T-cell (primary cell): Measurements from ENCODE around the gene SKI. TPM values are rescaled to one million over a fixed set of nuclear protein-coding genes. Genes with fewer than 3 reads are reported as not detected.
A peak's percentile ranks its signal among the peaks of the same experiment; 100 is the strongest.

Source experiments
- ATAC-seq, 4 experiments: fragments of 200-7000 bp in 3 of 4; fragments of 150-1000 bp in 1 of 4; cut with Tn5 transposase; replicated peaks in 1 of 4; 1 replicate in 3 of 4; 2 replicates in 1 of 4; pipeline ENCODE4 v1.10.0; 2021; ENCODE audit warnings: moderate library complexity in 3 of 4, mild to moderate bottlenecking in 2 of 4, moderate number of reproducible peaks in 1 of 4
- CTCF ChIA-PET, 2 donors: fragments of 300-600 bp; sonication (Branson Sonifier 250); formaldehyde crosslinking; loops; one replicate each; lab custom pipeline; 2022; ENCODE audit warnings: antibody characterized with exemption in 2 of 2; lab: Charles Lee
- POLR2A ChIA-PET, 2 donors: fragments of 300-600 bp; sonication (Branson Sonifier 250); formaldehyde crosslinking; loops; one replicate each; lab custom pipeline; 2022; ENCODE audit warnings: antibody characterized with exemption in 2 of 2; lab: Charles Lee
- DNase-seq, 35 experiments: peaks; one replicate each; pipeline versions ENCODE4 v3.0.0 to v3.0.0-alpha.2; 2013 to 2023
- H3K27ac ChIP-seq: one replicate; pipeline ENCODE4 v1.5.1; 2013; ENCODE audit warnings: low read length
- H3K27me3 ChIP-seq, 2 experiments: replicated peaks in 1 of 2; 1 replicate in 1 of 2; 2 replicates in 1 of 2; pipeline versions ENCODE4 v1.6.1 to v1.7.0; 2013; ENCODE audit warnings: low read length in 1 of 2, mixed read lengths in 1 of 2; ENCODE audit not compliant: control insufficient read depth in 2 of 2, insufficient read depth in 2 of 2; ENCODE audit errors: extremely low read depth in 1 of 2
- H3K36me3 ChIP-seq, 2 donors: 1 replicate in 1 of 2; 2 replicates in 1 of 2; pipeline versions ENCODE4 v1.6.1 to v1.7.0; 2013; ENCODE audit warnings: low read length in 1 of 2; ENCODE audit not compliant: control insufficient read depth in 2 of 2, insufficient read depth in 1 of 2; ENCODE audit errors: extremely low read depth in 1 of 2
- H3K4me1 ChIP-seq, 2 experiments: 1 replicate in 1 of 2; 2 replicates in 1 of 2; pipeline versions ENCODE4 v1.6.1 to v1.7.0; 2013; ENCODE audit warnings: low read length in 2 of 2, mixed read lengths in 1 of 2; ENCODE audit not compliant: insufficient read depth in 2 of 2, control insufficient read depth in 1 of 2; ENCODE audit errors: extremely low read depth in 1 of 2
- H3K4me3 ChIP-seq, 2 donors: 1 replicate in 1 of 2; 2 replicates in 1 of 2; pipeline versions ENCODE4 v1.5.1 to v1.7.0; 2013; ENCODE audit warnings: mild to moderate bottlenecking in 2 of 2, low read length in 1 of 2, moderate library complexity in 1 of 2; ENCODE audit not compliant: control insufficient read depth in 1 of 2; ENCODE audit errors: extremely low read depth in 1 of 2
- H3K9me3 ChIP-seq: 2 replicates; pipeline ENCODE4 v1.7.0; 2013
- H3K27ac Mint-ChIP-seq, 2 donors: one replicate each; pipeline ENCODE4 v1.8.0; 2020 to 2021; ENCODE audit warnings: mild to moderate bottlenecking in 2 of 2, mixed read lengths in 2 of 2
- H3K27me3 Mint-ChIP-seq, 2 donors: one replicate each; pipeline ENCODE4 v1.8.0; 2021 to 2022; ENCODE audit warnings: mixed read lengths in 2 of 2
- H3K36me3 Mint-ChIP-seq: one replicate; pipeline ENCODE4 v1.8.0; 2021; ENCODE audit warnings: mixed read lengths
- H3K4me1 Mint-ChIP-seq, 3 donors: one replicate each; pipeline ENCODE4 v1.8.0; 2020 to 2022; ENCODE audit warnings: mixed read lengths in 3 of 3, mild to moderate bottlenecking in 1 of 3
- H3K4me3 Mint-ChIP-seq, 3 donors: one replicate each; pipeline ENCODE4 v1.8.0; 2020 to 2022; ENCODE audit warnings: mild to moderate bottlenecking in 3 of 3, mixed read lengths in 3 of 3, moderate library complexity in 3 of 3
- H3K9me3 Mint-ChIP-seq, 3 donors: one replicate each; pipeline ENCODE4 v1.8.0; 2020 to 2022; ENCODE audit warnings: mixed read lengths in 3 of 3
- WGBS: methylation state at CpG from one replicate; pipeline ENCODE4 v1.1.5; 2013; ENCODE audit warnings: missing lambda C conversion rate; ENCODE audit not compliant: insufficient coverage; 5-methylcytosine and 5-hydroxymethylcytosine counted together
- total RNA-seq, 35 experiments: library from RNA in 6 of 35; stranded (reverse) in 6 of 35; fragments of 120-200 nt in 1 of 35; gene quantifications; one replicate each; pipeline versions ENCODE4 v1.2.1 to v1.2.4 and lab custom pipeline; 2013 to 2026

Gene SKI
- total RNA-seq, 5 donors from 2014 or later (not counting 1 experiment from before 2014, with no cell fraction given): 137 to 299 (median 157) TPM

DNA sequence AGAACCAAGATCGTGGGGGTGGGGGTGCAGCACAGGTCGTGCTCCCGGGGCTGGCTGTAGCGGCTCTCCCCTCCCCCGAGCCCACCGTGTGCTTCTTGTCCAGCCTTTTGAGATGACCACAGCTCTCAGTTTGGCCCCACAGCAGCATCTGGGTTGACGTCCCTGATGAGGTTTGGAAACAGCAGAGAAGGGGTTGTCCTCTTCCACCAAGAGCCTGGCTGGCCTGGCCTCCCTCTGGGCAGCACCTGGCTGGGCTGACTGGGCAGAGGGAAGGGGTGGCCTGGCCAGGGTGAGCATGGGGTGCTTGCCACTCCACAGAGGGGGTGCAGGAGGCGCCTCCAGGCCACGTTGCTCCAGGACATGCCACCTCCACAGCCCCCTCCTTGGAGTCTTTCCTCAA lies 61.5 kb downstream of the SKI start:
- CTCF ChIA-PET: no interaction called here
- Mint-ChIP-seq H3K4me3 (peak overlapping the region; percentile 73 to 91 (median 83)), H3K27me3 (no peaks in the 10 kb centered on the region), H3K9me3 (no peaks in the 10 kb centered on the region), H3K36me3 (peaks cover 3% of the 10 kb centered on the region), H3K27ac (peak overlapping the region; percentile 90 to 95), H3K4me1 (peaks cover 83 to 89% (median 88%) of the 10 kb centered on the region in 3 donors)
- no peaks in the 10 kb centered on the region for H3K27me3 ChIP-seq
- ATAC-seq (no peak), DNase-seq (no peak)
- 80% methylated on average over 6 of the region's 9 CpGs for WGBS
- peaks cover 49 to 79% of the 10 kb centered on the region in 2 experiments for H3K4me1 ChIP-seq
- peak overlapping the region in 1 of 2 donors; percentile 28 for H3K4me3 ChIP-seq
- POLR2A ChIA-PET: interaction anchor here in 1 of 2 donors (1.0 kb wide), 1 partner anchor 11 kb away, joined by 12 read pairs; no protein-coding TSS in a partner anchor
- no peaks in the 10 kb centered on the region for H3K9me3 ChIP-seq
- H3K36me3 ChIP-seq: peaks cover 1 to 3% of the 10 kb centered on the region in 2 donors
- peak overlapping the region; percentile 80 for H3K27ac ChIP-seq

DNA sequence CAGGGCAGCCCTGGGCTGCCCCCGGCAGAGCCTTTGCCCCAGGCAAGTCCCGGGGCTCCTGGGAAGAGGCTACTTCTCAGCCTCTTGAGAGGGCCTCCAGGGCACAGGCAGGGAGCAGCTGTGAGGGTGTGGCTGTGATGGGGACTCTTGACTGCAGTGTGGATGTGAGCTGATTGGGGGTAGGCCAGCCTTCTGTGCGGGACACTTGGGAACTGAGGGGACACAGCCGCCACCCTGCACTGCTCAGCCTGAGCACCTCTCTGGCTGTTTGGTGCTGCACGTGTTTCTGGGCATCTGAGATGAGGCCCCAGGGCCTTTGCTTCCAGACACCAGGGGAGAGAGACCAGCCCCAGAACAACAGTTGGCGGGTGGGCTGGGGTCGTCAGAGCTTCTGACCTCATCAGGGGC lies 62.1 kb downstream of the SKI start:
- Histone ChIP-seq H3K27ac (peak overlapping the region; percentile 80), H3K4me3 (peak overlapping the region; percentile 28 to 48), H3K36me3 (peaks cover 0 to 3% of the 10 kb centered on the region in 2 donors), H3K4me1 (peaks cover 53 to 82% of the 10 kb centered on the region in 2 experiments), H3K9me3 (no peaks in the 10 kb centered on the region), H3K27me3 (peaks cover 0 to 2% of the 10 kb centered on the region in 2 experiments)
- no peak for DNase-seq
- POLR2A ChIA-PET: interaction anchor here in 1 of 2 donors (1.2 kb wide), 1 partner anchor 11 kb away, joined by 11 read pairs; no protein-coding TSS in a partner anchor
- peak overlapping the region; percentile 90 to 95 for H3K27ac Mint-ChIP-seq
- no peaks in the 10 kb centered on the region for H3K9me3 Mint-ChIP-seq
- H3K4me1 Mint-ChIP-seq: peaks cover 83 to 90% (median 88%) of the 10 kb centered on the region in 3 donors
- CTCF ChIA-PET: interaction anchor here in 1 of 2 donors (1.0 kb wide), 1 partner anchor 25 kb away, joined by 3 read pairs; no protein-coding TSS in a partner anchor
- peak overlapping the region; percentile 73 to 91 (median 83) for H3K4me3 Mint-ChIP-seq
- H3K27me3 Mint-ChIP-seq: no peaks in the 10 kb centered on the region
- peak; percentile 43 to 54 (median 48) for ATAC-seq
- peaks cover 3% of the 10 kb centered on the region for H3K36me3 Mint-ChIP-seq
- 18% methylated on average over 7 of the region's 7 CpGs for WGBS

DNA sequence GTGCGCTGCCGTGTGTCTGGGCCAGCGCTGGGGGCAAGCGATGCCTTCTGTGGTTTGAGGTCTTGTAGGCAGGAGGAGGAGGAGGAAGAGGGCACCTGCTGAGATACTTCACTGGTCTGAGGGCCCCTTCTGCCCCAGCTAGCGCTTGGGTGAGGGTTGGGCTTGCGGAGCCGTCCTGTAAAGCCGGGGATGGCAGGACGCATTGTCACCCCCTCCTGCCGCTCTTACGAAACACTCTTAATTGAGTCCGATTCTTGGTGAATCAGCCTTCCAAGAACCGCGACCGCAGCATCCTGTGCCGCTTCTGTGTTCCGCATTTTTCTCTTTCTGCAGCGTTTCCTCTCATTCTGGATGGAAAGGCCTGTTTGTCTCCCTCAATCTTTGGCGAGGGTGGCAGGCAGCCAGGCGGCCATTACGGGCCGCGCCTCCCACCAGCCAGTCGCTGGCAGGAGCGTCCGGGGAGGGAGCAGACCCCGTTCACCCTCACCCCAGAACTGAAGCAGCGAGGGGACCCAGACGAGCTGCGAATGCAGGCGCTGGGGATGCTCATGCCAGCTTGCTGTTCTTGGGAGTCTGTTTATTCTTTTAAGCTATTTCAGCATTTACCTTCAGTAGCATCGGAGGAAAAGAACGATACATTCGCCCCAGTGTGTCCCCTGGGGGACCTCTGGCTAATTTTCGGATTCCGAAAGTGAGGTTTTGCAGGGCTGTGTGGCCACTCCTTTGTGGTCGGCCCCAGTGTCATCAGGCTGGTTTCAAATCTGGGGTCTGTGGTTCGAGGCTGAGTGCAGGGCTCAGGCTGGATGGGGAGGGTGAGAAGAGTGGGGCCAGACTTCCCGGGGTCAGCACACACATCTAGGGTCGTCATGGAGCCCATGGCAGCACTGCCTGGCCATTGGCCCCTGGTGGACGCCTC lies 62.7 kb downstream of the SKI start:
- Histone ChIP-seq H3K27ac (peak overlapping the region; percentile 80), H3K36me3 (peaks cover 0 to 3% of the 10 kb centered on the region in 2 donors), H3K9me3 (no peaks in the 10 kb centered on the region), H3K27me3 (peaks cover 0 to 2% of the 10 kb centered on the region in 2 experiments), H3K4me3 (peak overlapping the region; percentile 28 to 48), H3K4me1 (peaks cover 59 to 89% of the 10 kb centered on the region in 2 experiments)
- Mint-ChIP-seq H3K4me3 (peak overlapping the region; percentile 73 to 91 (median 83)), H3K9me3 (no peaks in the 10 kb centered on the region), H3K27ac (peak overlapping the region; percentile 90 to 95), H3K36me3 (peaks cover 3% of the 10 kb centered on the region), H3K27me3 (no peaks in the 10 kb centered on the region), H3K4me1 (peaks cover 88 to 94% (median 92%) of the 10 kb centered on the region in 3 donors)
- ATAC-seq (peak; percentile 61 to 84 (median 82)), DNase-seq (peak; percentile 37 to 88 (median 74))
- ChIA-PET CTCF (interaction anchor here in 1 of 2 donors (0.7 to 1.0 kb wide), 3 partner anchors 10 to 24 kb away, joined by 3 read pairs; no protein-coding TSS in a partner anchor), POLR2A (interaction anchor here (0.7 to 1.2 kb wide), 2 partner anchors 10 to 11 kb away, joined by 3 to 11 read pairs; no protein-coding TSS in a partner anchor)
- WGBS: 5% methylated on average over 31 of the region's 41 CpGs

DNA sequence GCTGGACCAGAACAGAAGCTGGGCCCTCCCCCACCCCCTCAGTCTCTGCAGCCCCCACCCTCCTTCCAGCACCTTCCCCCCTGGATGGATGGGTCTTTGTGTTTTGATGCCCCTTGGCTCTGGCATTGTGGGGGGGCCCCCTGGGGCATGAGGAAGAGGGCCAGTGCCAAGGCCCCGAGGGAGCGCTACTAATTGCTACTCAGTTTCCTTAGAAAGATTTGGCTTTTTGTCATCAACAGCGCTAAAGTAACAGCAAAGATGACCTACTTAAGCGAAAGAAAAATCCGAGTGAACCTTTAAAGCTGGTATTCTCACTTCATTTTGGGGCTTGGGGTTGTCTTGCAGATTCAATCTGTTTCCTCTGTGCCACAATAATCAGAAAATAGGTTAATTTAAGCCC lies 63.5 kb downstream of the SKI start:
- WGBS: 69% methylated on average over 2 of the region's 5 CpGs
- no peaks in the 10 kb centered on the region for H3K9me3 Mint-ChIP-seq
- peak overlapping the region in 1 of 2 donors; percentile 28 for H3K4me3 ChIP-seq

DNA sequence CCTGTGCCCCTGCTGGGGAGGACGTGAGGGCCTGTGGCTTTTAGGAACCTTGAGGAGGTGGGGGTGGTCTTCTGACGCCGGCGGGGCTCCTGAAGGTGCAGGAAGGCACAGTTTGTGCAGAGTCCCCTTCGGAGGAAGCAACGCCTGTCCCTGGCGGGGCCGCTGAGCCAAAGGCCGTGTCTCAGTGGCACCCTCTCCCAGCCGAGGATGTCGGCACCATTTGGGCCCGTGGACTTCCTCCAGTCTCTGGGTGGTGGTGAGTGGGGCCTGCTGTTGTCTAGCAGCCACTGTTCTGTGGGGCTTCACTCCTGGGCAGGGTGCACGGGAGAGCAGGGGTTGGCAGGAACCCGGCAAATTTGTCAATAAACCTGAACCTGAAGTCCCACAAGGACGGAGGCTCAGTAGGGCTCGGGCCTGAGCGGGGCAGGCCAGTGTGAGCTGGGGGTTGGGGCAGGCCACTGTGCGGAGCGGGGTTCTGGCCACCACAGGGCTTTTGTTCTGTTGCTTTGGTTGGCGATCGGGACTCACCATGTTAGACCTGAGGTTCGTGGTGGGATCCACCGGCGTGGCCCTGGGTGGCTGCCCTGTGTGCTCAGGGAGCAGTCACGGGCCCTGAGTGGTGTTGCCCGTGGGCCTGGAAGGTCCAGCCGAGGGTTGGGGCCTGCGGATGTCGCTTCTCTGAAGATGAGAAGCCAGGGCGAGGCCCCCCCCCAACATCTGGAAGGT lies 64.8 kb downstream of the SKI start:
- peaks cover 8% of the 10 kb centered on the region for H3K36me3 Mint-ChIP-seq
- Histone ChIP-seq H3K9me3 (no peaks in the 10 kb centered on the region), H3K36me3 (peaks cover 0 to 6% of the 10 kb centered on the region in 2 donors), H3K27me3 (peaks cover 0 to 2% of the 10 kb centered on the region in 2 experiments), H3K4me1 (peaks cover 64 to 100% of the 10 kb centered on the region in 2 experiments), H3K4me3 (no peak overlapping the region), H3K27ac (no peak overlapping the region)
- no peak for DNase-seq
- H3K27me3 Mint-ChIP-seq: no peaks in the 10 kb centered on the region
- peak overlapping the region in 1 of 3 donors; percentile 91 for H3K4me3 Mint-ChIP-seq
- ATAC-seq: no peak
- POLR2A ChIA-PET: no interaction called here
- H3K4me1 Mint-ChIP-seq: peaks cover 88 to 99% (median 98%) of the 10 kb centered on the region in 3 donors
- 94% methylated on average over 25 of the region's 30 CpGs for WGBS
- no peak overlapping the region for H3K27ac Mint-ChIP-seq
- no peaks in the 10 kb centered on the region for H3K9me3 Mint-ChIP-seq
- CTCF ChIA-PET: interaction anchor here in 1 of 2 donors (0.6 kb wide), 1 partner anchor 93 kb away, joined by 6 read pairs; no protein-coding TSS in a partner anchor

More for the DNA sequence above, 63.5 kb downstream of the SKI start:
- Histone ChIP-seq H3K27me3 (peaks cover 0 to 2% of the 10 kb centered on the region in 2 experiments), H3K27ac (peak overlapping the region; percentile 80), H3K9me3 (no peaks in the 10 kb centered on the region), H3K36me3 (peaks cover 0 to 3% of the 10 kb centered on the region in 2 donors), H3K4me1 (peaks cover 63 to 96% of the 10 kb centered on the region in 2 experiments)
- ChIA-PET CTCF (interaction anchor here (0.6 to 1.0 kb wide), 3 partner anchors 9 to 57 kb away, joined by 3 read pairs; no protein-coding TSS in a partner anchor), POLR2A (interaction anchor here (0.5 to 0.7 kb wide), 3 partner anchors 9 to 61 kb away, joined by 3 to 11 read pairs (median 8); no protein-coding TSS in a partner anchor)
- Mint-ChIP-seq H3K4me3 (peak overlapping the region in 2 of 3 donors; percentile 56 to 91), H3K27ac (peak overlapping the region; percentile 28 to 82), H3K27me3 (no peaks in the 10 kb centered on the region), H3K36me3 (peaks cover 5% of the 10 kb centered on the region), H3K4me1 (peaks cover 88 to 96% (median 94%) of the 10 kb centered on the region in 3 donors)
- ATAC-seq: no peak
- no peak for DNase-seq
